Right lobe of liver (tissue), 4 donors: ENCODE data around the gene RPL4.

Source experiments
- POLR2A ChIP-seq: fragments of 450-650 bp; IDR thresholded peaks from one replicate; pipeline ENCODE4 v1.6.1; 2017; ENCODE audit warnings: antibody characterized with exemption, mild to moderate bottlenecking
- TF ChIP-seq, protein P1 (sequence below), 4 donors: fragments of 200-600 bp in 3 of 4; fragments of 450-650 bp in 1 of 4; IDR thresholded peaks; one replicate each; pipeline versions ENCODE4 v1.5.1 to v1.8.0; 2016 to 2022; ENCODE audit warnings: antibody characterized with exemption in 4 of 4, mild to moderate bottlenecking in 2 of 4
- donor health status: DM: no; HTN: no; CAD: no.
- donor health status: DM: no; HTN: no; CAD: no.
- donor health status: DM: no; HTN: yes; CAD: no.

DNA sequence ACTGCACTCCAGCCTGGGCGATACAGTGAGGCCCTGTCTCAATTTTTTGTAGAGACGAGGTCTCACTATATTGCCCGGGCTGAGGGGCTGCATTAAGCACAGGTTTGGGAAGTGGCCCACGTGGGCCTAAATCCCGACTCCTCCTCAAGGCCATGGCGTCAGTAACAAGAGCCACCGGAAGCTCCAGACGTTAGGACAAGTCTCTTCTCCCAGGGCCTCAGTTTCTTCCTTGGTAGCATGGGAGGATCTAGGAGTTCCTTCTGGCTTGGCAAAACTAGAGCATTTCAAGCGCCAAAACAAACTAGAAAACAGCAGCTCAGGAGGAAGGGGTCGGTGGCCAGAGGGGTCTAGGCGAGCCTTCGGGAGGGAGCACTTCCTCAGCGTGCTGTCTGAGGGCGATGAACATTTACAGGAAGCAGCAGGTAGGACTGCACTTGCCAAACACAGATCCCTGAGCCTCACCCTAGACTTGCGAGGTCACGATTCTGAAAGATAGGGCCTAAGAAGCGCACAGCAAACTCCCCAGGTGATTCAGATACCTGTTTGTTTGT, 7.6 kb downstream of the RPL4 start:
- no peak for TF ChIP-seq POLR2A
- TF ChIP-seq, protein P1, sequence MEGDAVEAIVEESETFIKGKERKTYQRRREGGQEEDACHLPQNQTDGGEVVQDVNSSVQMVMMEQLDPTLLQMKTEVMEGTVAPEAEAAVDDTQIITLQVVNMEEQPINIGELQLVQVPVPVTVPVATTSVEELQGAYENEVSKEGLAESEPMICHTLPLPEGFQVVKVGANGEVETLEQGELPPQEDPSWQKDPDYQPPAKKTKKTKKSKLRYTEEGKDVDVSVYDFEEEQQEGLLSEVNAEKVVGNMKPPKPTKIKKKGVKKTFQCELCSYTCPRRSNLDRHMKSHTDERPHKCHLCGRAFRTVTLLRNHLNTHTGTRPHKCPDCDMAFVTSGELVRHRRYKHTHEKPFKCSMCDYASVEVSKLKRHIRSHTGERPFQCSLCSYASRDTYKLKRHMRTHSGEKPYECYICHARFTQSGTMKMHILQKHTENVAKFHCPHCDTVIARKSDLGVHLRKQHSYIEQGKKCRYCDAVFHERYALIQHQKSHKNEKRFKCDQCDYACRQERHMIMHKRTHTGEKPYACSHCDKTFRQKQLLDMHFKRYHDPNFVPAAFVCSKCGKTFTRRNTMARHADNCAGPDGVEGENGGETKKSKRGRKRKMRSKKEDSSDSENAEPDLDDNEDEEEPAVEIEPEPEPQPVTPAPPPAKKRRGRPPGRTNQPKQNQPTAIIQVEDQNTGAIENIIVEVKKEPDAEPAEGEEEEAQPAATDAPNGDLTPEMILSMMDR (IDR thresholded peaks at IDR 0.05) = no peak
